ENCODE data around the gene GGNBP2.

DNA sequence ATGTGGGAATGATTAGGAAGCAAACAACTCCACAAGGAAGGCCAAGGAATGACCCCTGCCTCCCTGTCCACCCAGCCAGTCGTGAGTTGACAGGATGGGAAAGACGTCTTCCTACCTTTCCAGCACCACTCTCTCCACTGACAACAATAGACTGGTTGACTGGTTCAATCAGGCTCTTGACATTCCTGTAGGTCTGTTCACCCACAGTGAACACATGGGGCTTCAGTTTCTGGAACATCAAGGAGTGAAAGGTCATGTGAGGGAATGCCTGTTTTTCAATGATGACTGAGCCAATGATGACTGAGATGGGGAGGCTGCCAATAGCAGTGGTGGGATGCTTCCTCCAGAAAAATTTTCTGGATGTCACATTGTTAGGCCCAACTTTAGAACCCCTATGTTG is 19.6 kb upstream of the GGNBP2 start:
- TF ChIP-seq CTCF (conservative IDR thresholded peaks at IDR 0.05; ENCODE audit: low read length) (no peak), EZH2phosphoT487 (IDR thresholded peaks at IDR 0.05; ENCODE audit: borderline replicate concordance) (no peak)
